ENCODE data around the gene PHF3. TPM values are rescaled to one million over a fixed set of nuclear protein-coding genes. Genes with fewer than 3 reads are reported as not detected.

PHF3 gene
- total RNA-seq, 1 experiment from 2014 or later, result 46.4 TPM

DNA sequence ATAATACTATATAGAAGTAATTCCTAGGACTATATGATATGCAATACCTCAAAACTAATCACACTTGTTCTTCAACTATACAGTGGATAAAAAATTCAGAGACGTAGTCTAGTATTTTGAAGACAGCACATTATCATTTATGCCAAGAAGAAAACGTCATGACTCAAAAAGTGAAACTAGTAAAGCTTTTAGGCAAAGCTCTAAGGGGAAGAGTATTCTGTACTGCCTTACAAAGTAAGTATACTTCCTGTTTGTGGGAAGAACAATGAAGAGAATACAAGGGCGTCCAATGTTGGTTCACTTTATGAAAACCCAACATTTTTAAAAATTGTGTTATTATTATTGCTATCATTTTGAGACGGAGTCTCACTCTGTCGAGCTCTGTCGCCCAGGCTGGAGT, 35.5 kb upstream of the PHF3 start:
- intact Hi-C loops (cut with micrococcal nuclease), result no loop called here
- TF ChIP-seq, protein P1, sequence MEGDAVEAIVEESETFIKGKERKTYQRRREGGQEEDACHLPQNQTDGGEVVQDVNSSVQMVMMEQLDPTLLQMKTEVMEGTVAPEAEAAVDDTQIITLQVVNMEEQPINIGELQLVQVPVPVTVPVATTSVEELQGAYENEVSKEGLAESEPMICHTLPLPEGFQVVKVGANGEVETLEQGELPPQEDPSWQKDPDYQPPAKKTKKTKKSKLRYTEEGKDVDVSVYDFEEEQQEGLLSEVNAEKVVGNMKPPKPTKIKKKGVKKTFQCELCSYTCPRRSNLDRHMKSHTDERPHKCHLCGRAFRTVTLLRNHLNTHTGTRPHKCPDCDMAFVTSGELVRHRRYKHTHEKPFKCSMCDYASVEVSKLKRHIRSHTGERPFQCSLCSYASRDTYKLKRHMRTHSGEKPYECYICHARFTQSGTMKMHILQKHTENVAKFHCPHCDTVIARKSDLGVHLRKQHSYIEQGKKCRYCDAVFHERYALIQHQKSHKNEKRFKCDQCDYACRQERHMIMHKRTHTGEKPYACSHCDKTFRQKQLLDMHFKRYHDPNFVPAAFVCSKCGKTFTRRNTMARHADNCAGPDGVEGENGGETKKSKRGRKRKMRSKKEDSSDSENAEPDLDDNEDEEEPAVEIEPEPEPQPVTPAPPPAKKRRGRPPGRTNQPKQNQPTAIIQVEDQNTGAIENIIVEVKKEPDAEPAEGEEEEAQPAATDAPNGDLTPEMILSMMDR (IDR thresholded peaks at IDR 0.05; ENCODE audit: unreplicated experiment), result no peak
- Mint-ChIP-seq H3K27ac (ENCODE audit: low read depth, unreplicated experiment) (no peak overlapping the region), H3K9me3 (ENCODE audit: unreplicated experiment) (no peaks in the 10 kb centered on the region), H3K4me1 (ENCODE audit: insufficient read depth, unreplicated experiment) (peaks cover 7% of the 10 kb centered on the region), H3K27me3 (ENCODE audit: insufficient read depth, unreplicated experiment) (no peaks in the 10 kb centered on the region), H3K36me3 (ENCODE audit: insufficient read depth, unreplicated experiment) (no peaks in the 10 kb centered on the region), H3K4me3 (ENCODE audit: unreplicated experiment) (no peak overlapping the region)
- ChIA-PET CTCF (interaction anchor here (1.0 to 6.4 kb wide), 6 partner anchors 26 to 248 kb away, joined by 3 to 61 read pairs (median 8); partner anchors contain the start of gene PHF3), POLR2A (interaction anchor here (5.8 kb wide), 1 partner anchor 36 kb away, joined by 50 read pairs; the partner anchor contains the start of gene PHF3)
- BruUV-seq (replicated peaks), result no TSS peak
- DNase-seq (ENCODE audit: unreplicated experiment), result no peak

DNA sequence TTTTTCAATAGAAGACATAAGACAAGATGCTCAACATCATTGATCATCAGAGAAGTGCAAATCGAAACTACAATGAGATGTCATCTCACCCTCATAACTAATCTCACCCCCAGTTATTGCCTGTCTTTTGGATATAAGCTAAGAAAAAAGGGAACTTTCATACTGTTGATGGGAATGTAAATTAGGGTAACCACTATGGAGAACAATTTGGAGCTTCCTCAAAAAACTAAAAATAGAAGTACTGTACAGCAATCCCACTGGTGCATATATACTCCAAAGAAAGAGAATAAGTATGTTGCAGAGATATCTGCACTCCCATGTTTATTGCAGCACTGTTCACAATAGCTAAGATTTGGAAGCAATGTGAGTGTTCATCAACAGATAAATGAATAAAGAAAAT, 26.4 kb upstream of the PHF3 start:
- Mint-ChIP-seq H3K9me3 (ENCODE audit: unreplicated experiment) (no peaks in the 10 kb centered on the region), H3K4me1 (ENCODE audit: insufficient read depth, unreplicated experiment) (no peaks in the 10 kb centered on the region), H3K27me3 (ENCODE audit: insufficient read depth, unreplicated experiment) (no peaks in the 10 kb centered on the region), H3K4me3 (ENCODE audit: unreplicated experiment) (no peak overlapping the region), H3K36me3 (ENCODE audit: insufficient read depth, unreplicated experiment) (no peaks in the 10 kb centered on the region), H3K27ac (ENCODE audit: low read depth, unreplicated experiment) (no peak overlapping the region)
- intact Hi-C loops (cut with micrococcal nuclease), result no loop called here
- BruUV-seq (replicated peaks), result no TSS peak
- TF ChIP-seq, protein P1 (IDR thresholded peaks at IDR 0.05; ENCODE audit: unreplicated experiment), result no peak
- CTCF ChIA-PET, result interaction anchor here (0.7 to 7.4 kb wide), 4 partner anchors 11 to 257 kb away, joined by 3 to 43 read pairs (median 8); partner anchors contain the start of gene PHF3
- no peak for DNase-seq (ENCODE audit: unreplicated experiment)
- POLR2A ChIA-PET, result interaction anchor here (0.9 to 1.4 kb wide), 2 partner anchors 10 to 27 kb away, joined by 4 read pairs; partner anchors contain the start of gene PHF3

DNA sequence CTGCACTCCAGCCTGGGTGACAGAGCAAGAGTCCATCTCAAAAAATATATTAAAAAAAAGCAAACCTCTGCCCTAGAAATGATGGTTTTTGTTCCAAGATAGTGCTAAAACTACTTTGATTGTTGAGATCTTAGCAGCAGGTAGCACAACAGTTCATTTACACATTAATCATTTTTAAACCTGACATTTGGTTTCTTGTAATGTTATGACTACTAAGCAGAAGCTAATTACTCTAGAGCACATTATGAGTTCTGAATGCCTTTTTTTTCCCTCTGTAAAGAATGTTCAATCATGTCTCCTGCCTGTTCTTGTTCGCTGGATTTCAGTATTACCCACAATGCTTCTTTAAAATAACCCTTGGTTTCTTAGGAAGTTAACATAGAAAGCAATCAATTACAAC, 24.7 kb upstream of the PHF3 start:
- Mint-ChIP-seq H3K4me3 (ENCODE audit: unreplicated experiment) (no peak overlapping the region), H3K9me3 (ENCODE audit: unreplicated experiment) (no peaks in the 10 kb centered on the region), H3K36me3 (ENCODE audit: insufficient read depth, unreplicated experiment) (no peaks in the 10 kb centered on the region), H3K27ac (ENCODE audit: low read depth, unreplicated experiment) (no peak overlapping the region), H3K4me1 (ENCODE audit: insufficient read depth, unreplicated experiment) (no peaks in the 10 kb centered on the region), H3K27me3 (ENCODE audit: insufficient read depth, unreplicated experiment) (no peaks in the 10 kb centered on the region)
- TF ChIP-seq, protein P1 (IDR thresholded peaks at IDR 0.05; ENCODE audit: unreplicated experiment), result no peak
- DNase-seq (ENCODE audit: unreplicated experiment), result no peak
- POLR2A ChIA-PET, result no interaction called here
- intact Hi-C loops (cut with micrococcal nuclease), result no loop called here
- CTCF ChIA-PET, result interaction anchor here (7.4 kb wide), 1 partner anchor 13 kb away, joined by 43 read pairs; no protein-coding TSS in a partner anchor
- BruUV-seq (replicated peaks), result no TSS peak

DNA sequence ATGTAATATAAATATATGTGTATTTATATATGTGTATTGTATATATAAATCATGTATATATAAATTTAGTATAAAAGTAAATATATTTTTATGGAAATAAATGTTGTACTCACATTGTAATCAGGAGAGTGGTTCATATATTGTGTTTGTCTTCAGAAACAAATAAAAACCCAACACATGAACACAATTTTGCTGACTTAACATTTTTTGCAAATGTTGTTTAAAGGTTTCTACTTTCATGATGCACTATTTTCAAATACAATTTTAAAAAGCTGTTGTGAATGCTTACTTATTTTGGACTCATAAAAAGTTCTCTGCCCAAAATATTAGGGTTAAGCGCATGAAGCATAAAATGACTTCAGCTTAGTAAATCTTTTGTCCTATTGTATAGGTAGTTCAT, 24.0 kb upstream of the PHF3 start:
- H3K4me3 Mint-ChIP-seq (ENCODE audit: unreplicated experiment), result no peak overlapping the region
- ChIA-PET CTCF (interaction anchor here (7.4 kb wide), 1 partner anchor 14 kb away, joined by 43 read pairs; no protein-coding TSS in a partner anchor), POLR2A (no interaction called here)
- TF ChIP-seq, protein P1 (IDR thresholded peaks at IDR 0.05; ENCODE audit: unreplicated experiment), result no peak
- BruUV-seq (replicated peaks), result no TSS peak
- no peaks in the 10 kb centered on the region for H3K36me3 Mint-ChIP-seq (ENCODE audit: insufficient read depth, unreplicated experiment)
- intact Hi-C loops (cut with micrococcal nuclease), result no loop called here
- no peak overlapping the region for H3K27ac Mint-ChIP-seq (ENCODE audit: low read depth, unreplicated experiment)
- no peaks in the 10 kb centered on the region for H3K4me1 Mint-ChIP-seq (ENCODE audit: insufficient read depth, unreplicated experiment)
- H3K27me3 Mint-ChIP-seq (ENCODE audit: insufficient read depth, unreplicated experiment), result peaks cover under 1% of the 10 kb centered on the region
- H3K9me3 Mint-ChIP-seq (ENCODE audit: unreplicated experiment), result no peaks in the 10 kb centered on the region
- DNase-seq (ENCODE audit: unreplicated experiment), result no peak

All from MCF 10A (cell line).